Lung (tissue), 12 donors: ENCODE measurements around the gene KRT37. TPM values are rescaled to one million over a fixed set of nuclear protein-coding genes. Genes with fewer than 3 reads are reported as not detected.

Experiments
- ATAC-seq: fragments of 200-7000 bp; cut with Tn5 transposase; one replicate; pipeline ENCODE4 v1.9.1; 2020; ENCODE audit warnings: moderate number of reproducible peaks; ENCODE audit not compliant: insufficient read depth, low FRiP score
- DNase-seq, 3 donors: peaks; one replicate each; pipeline ENCODE4 v3.0.0-alpha.2; 2013 to 2017
- H3K27ac ChIP-seq, 2 donors: one replicate each; pipeline ENCODE4 v1.5.1; 2013; ENCODE audit warnings: mild to moderate bottlenecking in 2 of 2, moderate library complexity in 2 of 2, control low read depth in 1 of 2, inconsistent platforms in 1 of 2, low read depth in 1 of 2, low read length in 1 of 2
- H3K27me3 ChIP-seq, 3 donors: one replicate each; pipeline ENCODE4 v1.5.1; 2013; ENCODE audit warnings: low read length in 2 of 3; ENCODE audit not compliant: control insufficient read depth in 3 of 3, insufficient read depth in 3 of 3
- H3K36me3 ChIP-seq, 4 donors: one replicate each; pipeline ENCODE4 v1.5.1; 2013; ENCODE audit warnings: low read length in 4 of 4, mild to moderate bottlenecking in 1 of 4, moderate library complexity in 1 of 4; ENCODE audit not compliant: control insufficient read depth in 4 of 4, insufficient read depth in 4 of 4
- H3K4me1 ChIP-seq, 5 donors: one replicate each; pipeline ENCODE4 v1.5.1; 2013; ENCODE audit warnings: low read length in 5 of 5, mild to moderate bottlenecking in 2 of 5, moderate library complexity in 1 of 5; ENCODE audit not compliant: control insufficient read depth in 5 of 5, insufficient read depth in 5 of 5
- H3K4me3 ChIP-seq: one replicate; pipeline ENCODE4 v1.5.1; 2013; ENCODE audit warnings: mild to moderate bottlenecking, control low read depth, moderate library complexity
- H3K9ac ChIP-seq, 2 donors: one replicate each; pipeline ENCODE4 v1.5.1; 2013; ENCODE audit warnings: low read length in 2 of 2, control low read depth in 1 of 2; ENCODE audit not compliant: insufficient read depth in 1 of 2
- H3K9me3 ChIP-seq, 4 donors: one replicate each; pipeline ENCODE4 v1.5.1; 2013; ENCODE audit warnings: low read length in 3 of 4, mild to moderate bottlenecking in 1 of 4, moderate library complexity in 1 of 4; ENCODE audit not compliant: control insufficient read depth in 4 of 4, insufficient read depth in 3 of 4
- WGBS, 2 donors: extraction: QIAGEN DNeasy Blood & Tissue Kit; methylation state at CpG; one replicate each; pipeline ENCODE4 v1.1.7; 2013; 5-methylcytosine and 5-hydroxymethylcytosine counted together
- polyA plus RNA-seq, 2 donors: library from polyadenylated mRNA; stranded (reverse); fragments of 200-250 nt; gene quantifications; one replicate each; pipeline ENCODE4 v1.2.1, GENCODE V29; 2013
- total RNA-seq, 2 donors: library from RNA; depleted of rRNA in 1 of 2; stranded (reverse); fragments of >200 nt in 1 of 2; gene quantifications; one replicate each; pipeline ENCODE4 v1.2.1, GENCODE V29; 2014 to 2021
- TF ChIP-seq, protein P1 (sequence below): IDR thresholded peaks from 2 replicates; pipeline ENCODE4 v1.5.1; 2012; ENCODE audit warnings: mild to moderate bottlenecking; ENCODE audit errors: control extremely low read depth, extremely low read depth
- donor health status: control.
- donor health status: control.
- donor health status: Bipolar disorder and iron deficiency.
- donor health status: healthy.
- donor health status: DM: yes; HTN: yes; CAD: no.

The KRT37 gene
- total and polyA plus RNA-seq, 4 donors, result not detected

DNA sequence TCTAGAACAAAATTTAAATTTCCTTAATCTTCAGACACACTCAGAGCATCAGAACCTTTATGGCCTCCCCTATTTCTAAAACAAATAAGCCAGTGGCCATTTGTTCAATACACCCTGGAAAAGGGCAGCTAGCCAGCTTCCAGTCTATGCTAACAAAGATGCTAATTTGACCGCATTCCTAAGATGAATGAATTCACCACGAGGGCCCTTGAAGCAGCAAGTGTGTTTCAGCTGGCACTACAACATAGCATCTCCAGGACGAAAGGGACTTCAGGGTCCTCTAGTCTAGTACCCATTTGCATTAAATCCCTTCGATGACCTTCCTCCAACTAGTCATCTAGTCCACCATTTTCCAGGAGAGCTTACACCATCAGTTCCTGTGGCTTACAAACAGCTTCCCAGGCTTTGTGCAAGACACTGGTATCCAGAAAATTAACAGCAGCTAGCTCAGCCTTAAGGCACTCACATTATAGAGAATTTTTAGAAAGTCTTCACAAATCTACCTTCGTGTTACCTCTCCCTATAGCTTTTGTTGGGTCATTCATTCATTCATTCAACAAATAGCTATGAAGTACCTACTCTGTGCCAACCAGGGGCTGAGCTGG is 10.9 kb downstream of the KRT37 start:
- Histone ChIP-seq H3K9ac (no peak overlapping the region), H3K27ac (no peak overlapping the region), H3K4me3 (no peak overlapping the region), H3K36me3 (no peaks in the 10 kb centered on the region), H3K27me3 (no peaks in the 10 kb centered on the region), H3K9me3 (peaks cover 0 to 1% (median 0%) of the 10 kb centered on the region in 4 donors), H3K4me1 (peaks cover 0 to 1% (median 0%) of the 10 kb centered on the region in 5 donors)
- DNase-seq, result peak; percentile 41 to 66 (median 58)
- TF ChIP-seq, protein P1, sequence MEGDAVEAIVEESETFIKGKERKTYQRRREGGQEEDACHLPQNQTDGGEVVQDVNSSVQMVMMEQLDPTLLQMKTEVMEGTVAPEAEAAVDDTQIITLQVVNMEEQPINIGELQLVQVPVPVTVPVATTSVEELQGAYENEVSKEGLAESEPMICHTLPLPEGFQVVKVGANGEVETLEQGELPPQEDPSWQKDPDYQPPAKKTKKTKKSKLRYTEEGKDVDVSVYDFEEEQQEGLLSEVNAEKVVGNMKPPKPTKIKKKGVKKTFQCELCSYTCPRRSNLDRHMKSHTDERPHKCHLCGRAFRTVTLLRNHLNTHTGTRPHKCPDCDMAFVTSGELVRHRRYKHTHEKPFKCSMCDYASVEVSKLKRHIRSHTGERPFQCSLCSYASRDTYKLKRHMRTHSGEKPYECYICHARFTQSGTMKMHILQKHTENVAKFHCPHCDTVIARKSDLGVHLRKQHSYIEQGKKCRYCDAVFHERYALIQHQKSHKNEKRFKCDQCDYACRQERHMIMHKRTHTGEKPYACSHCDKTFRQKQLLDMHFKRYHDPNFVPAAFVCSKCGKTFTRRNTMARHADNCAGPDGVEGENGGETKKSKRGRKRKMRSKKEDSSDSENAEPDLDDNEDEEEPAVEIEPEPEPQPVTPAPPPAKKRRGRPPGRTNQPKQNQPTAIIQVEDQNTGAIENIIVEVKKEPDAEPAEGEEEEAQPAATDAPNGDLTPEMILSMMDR, result no peak
- ATAC-seq, result peak; percentile 49
- WGBS, 2 donors, result 50 to 65% methylated on average over 5 of the region's 5 CpGs

DNA sequence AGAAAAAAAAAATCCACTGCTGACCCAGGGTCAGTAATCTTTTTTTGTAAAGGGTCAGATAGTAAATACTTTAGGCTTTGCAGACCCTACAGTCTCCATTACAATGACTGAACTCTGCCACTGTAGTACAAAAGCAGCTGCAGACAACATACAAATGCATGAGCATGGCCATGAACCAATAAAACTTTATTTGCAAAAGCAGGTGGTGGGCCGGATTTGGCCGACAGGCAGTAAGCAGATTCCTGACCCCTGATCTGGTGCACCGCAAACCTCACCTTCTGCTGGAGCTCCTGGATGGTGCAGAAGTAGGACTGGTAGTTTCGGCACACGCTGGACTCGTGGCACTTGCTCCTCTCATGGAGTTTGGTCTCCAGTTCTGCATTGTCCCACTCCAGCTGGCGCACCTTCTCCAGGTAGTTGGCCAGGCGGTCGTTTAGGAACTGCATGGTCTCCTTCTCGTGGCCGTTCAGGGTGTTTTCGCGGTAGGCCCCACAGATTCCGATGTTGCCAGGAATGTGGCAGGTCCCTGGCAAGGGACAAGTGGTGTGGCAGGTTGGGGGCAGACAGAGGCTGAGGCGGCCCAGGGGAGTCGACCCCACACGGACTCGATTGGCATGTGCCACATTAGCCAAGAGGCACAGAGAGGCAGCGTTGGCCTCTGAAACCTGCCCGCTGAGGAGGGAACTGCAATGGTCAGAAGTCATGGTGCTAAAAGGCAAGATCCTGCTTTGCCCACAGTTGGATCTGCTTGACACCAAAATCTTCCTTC is 13.1 kb downstream of the KRT37 start:
- Histone ChIP-seq H3K9ac (no peak overlapping the region), H3K4me1 (no peaks in the 10 kb centered on the region), H3K4me3 (no peak overlapping the region), H3K36me3 (no peaks in the 10 kb centered on the region), H3K27ac (no peak overlapping the region), H3K27me3 (no peaks in the 10 kb centered on the region), H3K9me3 (peaks cover 0 to 1% (median 0%) of the 10 kb centered on the region in 4 donors)
- ATAC-seq, result no peak
- DNase-seq, result no peak
- TF ChIP-seq, protein P1, result no peak
- 96% methylated on average over 20 of the region's 20 CpGs for WGBS, 2 donors

DNA sequence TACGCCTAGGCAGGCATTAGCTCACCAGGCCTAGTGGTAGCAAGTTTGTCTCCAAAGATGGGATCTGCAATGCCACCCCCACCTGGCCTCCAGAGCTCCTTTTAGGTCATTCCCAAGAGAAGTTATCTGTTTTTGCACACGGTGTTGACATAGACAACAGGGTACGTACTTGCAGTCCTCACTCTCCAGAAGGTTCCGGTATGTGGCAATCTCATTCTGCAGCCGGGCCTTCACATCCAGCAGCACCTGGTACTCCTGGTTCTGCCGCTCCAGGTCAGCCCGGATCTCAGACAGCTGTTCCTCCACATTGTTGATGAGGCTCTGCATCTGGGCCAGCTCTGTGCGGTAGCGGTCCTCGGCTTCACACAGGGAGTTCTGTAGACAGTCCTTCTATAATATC is 17.2 kb downstream of the KRT37 start:
- WGBS, 2 donors, result 94 to 96% methylated on average over 10 of the region's 10 CpGs
- Histone ChIP-seq H3K27me3 (no peaks in the 10 kb centered on the region), H3K4me1 (no peaks in the 10 kb centered on the region), H3K4me3 (no peak overlapping the region), H3K27ac (no peak overlapping the region), H3K9ac (no peak overlapping the region), H3K9me3 (no peaks in the 10 kb centered on the region), H3K36me3 (no peaks in the 10 kb centered on the region)
- TF ChIP-seq, protein P1, result no peak
- no peak for ATAC-seq
- no peak for DNase-seq
